H1 (cell line): ENCODE data around the gene LTA4H. TPM values are rescaled to one million over a fixed set of nuclear protein-coding genes. Genes with fewer than 3 reads are reported as not detected.

Experiments
- CTCF ChIA-PET: fragments of 300-600 bp; sonication (Branson Sonifier 250); formaldehyde crosslinking; loops from one replicate; lab custom pipeline; 2021; ENCODE audit not compliant: partially characterized antibody; lab: Charles Lee
- POLR2A ChIA-PET: fragments of 300-600 bp; sonication (Branson Sonifier 250); formaldehyde crosslinking; loops from one replicate; lab custom pipeline; 2021; ENCODE audit warnings: inconsistent platforms; ENCODE audit not compliant: partially characterized antibody; lab: Charles Lee
- DNase-seq, 2 experiments: peaks; one replicate each; pipeline versions ENCODE4 v3.0.0 to v3.0.0-alpha.2; 2010 to 2022; ENCODE audit warnings: low spot score in 2 of 2, low read depth in 1 of 2, mixed read lengths in 1 of 2
- FAIRE-seq: peaks from 2 replicates; lab custom pipeline; 2011; peaks lifted over from hg19 to GRCh38; lab: Jason Lieb, UNC
- H2AFZ ChIP-seq: 2 replicates; pipeline ENCODE4 v1.8.1; 2012; ENCODE audit warnings: low read length, inconsistent platforms
- H2AK5ac ChIP-seq: 2 replicates; pipeline ENCODE4 v1.6.1; 2013; ENCODE audit warnings: low read depth, low read length
- H2BK120ac ChIP-seq: replicated peaks from 2 replicates; pipeline ENCODE3; 2013; ENCODE audit warnings: low read depth, low read length, inconsistent platforms
- H2BK12ac ChIP-seq: 2 replicates; pipeline ENCODE4 v1.6.1; 2013; ENCODE audit warnings: low read depth, low read length
- H2BK15ac ChIP-seq: 2 replicates; pipeline ENCODE4 v1.6.1; 2013; ENCODE audit warnings: low read length
- H2BK20ac ChIP-seq: 2 replicates; pipeline ENCODE4 v1.6.1; 2013; ENCODE audit warnings: low read length
- H2BK5ac ChIP-seq: 2 replicates; pipeline ENCODE4 v1.6.1; 2013; ENCODE audit warnings: low read depth, low read length
- H3K14ac ChIP-seq: 2 replicates; pipeline ENCODE4 v1.6.1; 2013; ENCODE audit warnings: inconsistent platforms; ENCODE audit not compliant: insufficient read length
- H3K18ac ChIP-seq: 2 replicates; pipeline ENCODE4 v1.6.1; 2013; ENCODE audit warnings: low read length; ENCODE audit errors: extremely low read depth
- H3K23ac ChIP-seq: 2 replicates; pipeline ENCODE4 v1.6.1; 2013; ENCODE audit warnings: inconsistent platforms; ENCODE audit not compliant: insufficient read length
- H3K23me2 ChIP-seq: 2 replicates; pipeline ENCODE4 v1.6.1; 2013; ENCODE audit warnings: low read depth, low read length
- H3K27ac ChIP-seq: 2 replicates; pipeline ENCODE4 v1.6.1; 2011; ENCODE audit warnings: low read depth, low read length, inconsistent platforms
- H3K27me3 ChIP-seq, 4 experiments: replicated peaks in 1 of 4; 1 replicate in 1 of 4; 2 replicates in 3 of 4; pipeline versions ENCODE4 v1.6.1 to v1.8.1; 2011 to 2013; ENCODE audit warnings: low read length in 3 of 4, mild to moderate bottlenecking in 3 of 4, inconsistent platforms in 2 of 4, mixed read lengths in 2 of 4, moderate library complexity in 1 of 4; ENCODE audit not compliant: control insufficient read depth in 3 of 4, insufficient read depth in 3 of 4; ENCODE audit errors: extremely low read depth in 1 of 4
- H3K36me3 ChIP-seq, 4 experiments: 2 replicates each; pipeline versions ENCODE4 v1.6.1 to v1.8.1; 2011 to 2013; ENCODE audit warnings: mild to moderate bottlenecking in 4 of 4, low read length in 3 of 4, moderate library complexity in 2 of 4, control low read depth in 1 of 4, inconsistent platforms in 1 of 4; ENCODE audit not compliant: insufficient read depth in 4 of 4, control insufficient read depth in 2 of 4
- H3K4ac ChIP-seq: replicated peaks from 2 replicates; pipeline ENCODE3; 2013; ENCODE audit warnings: low read length, low read depth, mixed read lengths, inconsistent platforms; ENCODE audit not compliant: insufficient read length
- H3K4me1 ChIP-seq, 4 experiments: replicated peaks in 1 of 4; 1 replicate in 1 of 4; 2 replicates in 3 of 4; pipeline versions ENCODE4 v1.6.1 to v1.8.1; 2011 to 2013; ENCODE audit warnings: low read length in 3 of 4, inconsistent platforms in 2 of 4, mixed read lengths in 1 of 4; ENCODE audit not compliant: insufficient read depth in 4 of 4, control insufficient read depth in 3 of 4
- H3K4me2 ChIP-seq, 2 experiments: 2 replicates each; pipeline versions ENCODE4 v1.6.1 to v1.8.1; 2011 to 2013; ENCODE audit warnings: low read depth in 2 of 2, low read length in 2 of 2, control low read depth in 1 of 2, inconsistent platforms in 1 of 2, mild to moderate bottlenecking in 1 of 2; ENCODE audit not compliant: insufficient read depth in 1 of 2
- H3K4me3 ChIP-seq, 4 experiments: fragments of 200-600, 300-600 bp in 1 of 4; sonication (generic), shearing (Covaris generic), sonication (Bioruptor Twin) in 1 of 4; 2 replicates each; pipeline versions ENCODE4 v1.5.1 to v1.8.1; 2011 to 2016; ENCODE audit warnings: low read length in 4 of 4, low read depth in 3 of 4, control low read depth in 2 of 4, inconsistent platforms in 2 of 4, mild to moderate bottlenecking in 2 of 4, mixed read lengths in 1 of 4, moderate library complexity in 1 of 4; ENCODE audit not compliant: insufficient read depth in 2 of 4; ENCODE audit errors: extremely low read depth in 1 of 4
- H3K56ac ChIP-seq: replicated peaks from 2 replicates; pipeline ENCODE3; 2013; ENCODE audit warnings: low read depth, mild to moderate bottlenecking, mixed read lengths, low read length, inconsistent platforms; ENCODE audit not compliant: insufficient read length
- H3K79me1 ChIP-seq: 2 replicates; pipeline ENCODE4 v1.6.1; 2013; ENCODE audit warnings: low read depth, low read length, control low read depth
- H3K79me2 ChIP-seq, 2 experiments: 2 replicates each; pipeline versions ENCODE4 v1.6.1 to v1.8.1; 2012 to 2013; ENCODE audit warnings: low read length in 2 of 2, mild to moderate bottlenecking in 2 of 2, inconsistent platforms in 1 of 2; ENCODE audit not compliant: insufficient read depth in 2 of 2, control insufficient read depth in 1 of 2
- H3K9ac ChIP-seq, 4 experiments: replicated peaks in 1 of 4; 1 replicate in 1 of 4; 2 replicates in 3 of 4; pipeline versions ENCODE4 v1.6.1 to v1.8.1; 2011 to 2013; ENCODE audit warnings: low read depth in 3 of 4, low read length in 3 of 4, control low read depth in 2 of 4, mild to moderate bottlenecking in 2 of 4, moderate library complexity in 2 of 4, inconsistent platforms in 1 of 4; ENCODE audit errors: extremely low read depth in 1 of 4
- H3K9me3 ChIP-seq, 2 experiments: 2 replicates each; pipeline versions ENCODE4 v1.6.1 to v1.8.1; 2012 to 2013; ENCODE audit warnings: mild to moderate bottlenecking in 2 of 2, moderate library complexity in 2 of 2, control low read depth in 1 of 2, inconsistent platforms in 1 of 2, low read depth in 1 of 2, low read length in 1 of 2, mixed read lengths in 1 of 2; ENCODE audit not compliant: insufficient read depth in 2 of 2
- H4K20me1 ChIP-seq, 2 experiments: replicated peaks in 1 of 2; 2 replicates each; pipeline versions ENCODE3 to v1.8.1; 2011 to 2013; ENCODE audit warnings: inconsistent platforms in 2 of 2, low read length in 2 of 2, mild to moderate bottlenecking in 1 of 2; ENCODE audit not compliant: insufficient read depth in 2 of 2, control insufficient read depth in 1 of 2
- H4K5ac ChIP-seq: 2 replicates; pipeline ENCODE4 v1.6.1; 2013; ENCODE audit warnings: low read length, low read depth, mixed read lengths, inconsistent platforms; ENCODE audit not compliant: insufficient read length
- H4K8ac ChIP-seq: 2 replicates; pipeline ENCODE4 v1.8.0; 2013; ENCODE audit warnings: mild to moderate bottlenecking, moderate library complexity, low read length, inconsistent platforms; ENCODE audit not compliant: insufficient read depth; ENCODE audit errors: extremely low read depth
- H4K91ac ChIP-seq: replicated peaks from 2 replicates; pipeline ENCODE3; 2013; ENCODE audit warnings: low read length, mixed read lengths, inconsistent platforms; ENCODE audit not compliant: insufficient read length
- SIX5 ChIP-seq: IDR thresholded peaks from 2 replicates; pipeline ENCODE4 v1.6.1; 2011; ENCODE audit warnings: mild to moderate bottlenecking, low read depth, low read length
- WGBS, 2 experiments: shearing (Covaris generic) in 1 of 2; methylation state at CpG; one replicate each; pipeline versions ENCODE4 v1.1.6 to v1.1.7; 2013 to 2015; ENCODE audit warnings: low lambda C conversion rate in 2 of 2, mixed read lengths in 2 of 2, inconsistent platforms in 1 of 2, low coverage in 1 of 2, missing lambda C conversion rate in 1 of 2; ENCODE audit not compliant: insufficient replicate concordance in 2 of 2, insufficient coverage in 1 of 2, insufficient read length in 1 of 2; ENCODE audit errors: extremely low coverage in 1 of 2, missing lambda C conversion rate in 1 of 2; 5-methylcytosine and 5-hydroxymethylcytosine counted together
- polyA plus RNA-seq, 7 experiments: library from polyadenylated mRNA; depleted of rRNA in 3 of 7; stranded (reverse) in 5 of 7; unstranded in 2 of 7; fragments of >200 nt in 5 of 7; fragments of 200-250 nt in 2 of 7; gene quantifications; 1 replicate in 5 of 7; 2 replicates in 1 of 7; 4 replicates in 1 of 7; pipeline versions ENCODE4 v1.2.1 to v1.2.3, GENCODE V29; 2011 to 2013; ENCODE audit warnings: missing spikeins in 2 of 7, mixed read lengths in 2 of 7
- total RNA-seq: library from RNA; stranded (reverse); fragmentation: NEBNext Ultra II Directional; extraction: Animal tissue kit (Norgen Biotek cat#: 25700); gene quantifications from 2 replicates; pipeline ENCODE4 v1.2.1, GENCODE V29; 2021

The LTA4H gene
- total and polyA plus RNA-seq, 2 of the 8 experiments (the other 6 are each of a cell fraction or from before 2014, with no cell fraction given) = 106 to 167 TPM

- no peak overlapping the region for H4K91ac ChIP-seq
- no peaks in the 10 kb centered on the region for H3K36me3 ChIP-seq
- CTCF ChIA-PET = interaction anchor here (1.3 to 1.5 kb wide), 3 partner anchors 16 to 141 kb away, joined by 3 to 5 read pairs (median 4); no protein-coding TSS in a partner anchor
- H4K8ac ChIP-seq = no peak overlapping the region
- no peak overlapping the region for H2BK12ac ChIP-seq
- H2AFZ ChIP-seq = no peak overlapping the region
- no peak overlapping the region for H3K9ac ChIP-seq
- H3K79me1 ChIP-seq = no peaks in the 10 kb centered on the region
- no peak for FAIRE-seq
- no peak overlapping the region for H3K4ac ChIP-seq
- no peak overlapping the region for H2BK20ac ChIP-seq
- no peak overlapping the region for H4K5ac ChIP-seq
- H3K4me2 ChIP-seq = no peak overlapping the region
- no peak for TF ChIP-seq SIX5
- H3K23me2 ChIP-seq = no peaks in the 10 kb centered on the region; the same call in 1 of the 2 replicates
- H3K18ac ChIP-seq = no peak overlapping the region
- no peak overlapping the region for H3K27ac ChIP-seq
- no peak overlapping the region for H3K56ac ChIP-seq
- POLR2A ChIA-PET = no interaction called here
- no peak for DNase-seq
- H3K4me3 ChIP-seq = no peak overlapping the region
- H3K9me3 ChIP-seq = no peaks in the 10 kb centered on the region
- H2BK5ac ChIP-seq = no peak overlapping the region
- H3K4me1 ChIP-seq = no peaks in the 10 kb centered on the region
- H3K79me2 ChIP-seq = no peaks in the 10 kb centered on the region
- H4K20me1 ChIP-seq = no peaks in the 10 kb centered on the region
- no peaks in the 10 kb centered on the region for H3K27me3 ChIP-seq
- H2AK5ac ChIP-seq = no peak overlapping the region
- no peak overlapping the region for H2BK120ac ChIP-seq
- no peak overlapping the region for H2BK15ac ChIP-seq
- no peak overlapping the region for H3K23ac ChIP-seq
- WGBS, 2 experiments = 71% methylated on average over 1 of the region's 1 CpG; no CpG with 5 or more reads in 1 of the 2 experiments
- H3K14ac ChIP-seq = no peak overlapping the region
Measured at GRCh38 chr12:96041181-96041580, 5.8 kb upstream of the LTA4H start.
